K562 (cell line): ENCODE measurements around the gene RUFY2. TPM values are rescaled to one million over a fixed set of nuclear protein-coding genes. Genes with fewer than 3 reads are reported as not detected.

Source experiments
- ATAC-seq: fragments of 200-7000 bp; cut with Tn5 transposase; 3 replicates; pipeline ENCODE4 v1.9.1; 2020; ENCODE audit warnings: moderate library complexity
- BruUV-seq: library from RNA; stranded (reverse); fragments of 400-500 nt; replicated peaks from 2 replicates; lab custom pipeline; 2021; lab: Mats Ljungman, UMichigan
- CTCF ChIA-PET: fragments of 300-600 bp; formaldehyde crosslinking; extraction: SDS; loops from one replicate; lab custom pipeline; 2021; ENCODE audit warnings: low intra/inter-chr PET ratio; lab: Yijun Ruan, JAX
- POLR2A ChIA-PET: fragments of 300-600, 350-650 bp; sonication (Branson Sonifier 250); formaldehyde crosslinking; extraction: SDS; loops from one replicate; lab custom pipeline; 2021; ENCODE audit warnings: antibody characterized with exemption, inconsistent platforms; lab: Yijun Ruan, JAX
- DNase-seq, 4 experiments: peaks; one replicate each; pipeline versions ENCODE4 v3.0.0 to v3.0.0-alpha.2; 2011 to 2018; ENCODE audit warnings: low spot score in 3 of 4, mixed read lengths in 3 of 4; ENCODE audit errors: extremely low read depth in 1 of 4
- FAIRE-seq: peaks from 2 replicates; lab custom pipeline; 2011; peaks lifted over from hg19 to GRCh38; lab: Jason Lieb, UNC
- H2AFZ ChIP-seq: 2 replicates; pipeline ENCODE4 v1.6.0; 2011; ENCODE audit warnings: low read depth, low read length, control low read depth, inconsistent platforms
- H3K27ac ChIP-seq: fragments of 200-600 bp; 3 replicates; pipeline ENCODE4 v1.8.0; 2011; ENCODE audit warnings: low read depth, mild to moderate bottlenecking, control low read depth, inconsistent platforms, low read length, moderate library complexity, mixed read lengths; ENCODE audit errors: extremely low read depth
- H3K27me3 ChIP-seq, 2 experiments: fragments of 300-600 bp in 1 of 2; 2 replicates in 1 of 2; 3 replicates in 1 of 2; pipeline versions ENCODE4 v1.6.0 to v1.8.0; 2011; ENCODE audit warnings: inconsistent platforms in 2 of 2, low read length in 2 of 2, mild to moderate bottlenecking in 1 of 2, mixed read lengths in 1 of 2, moderate library complexity in 1 of 2; ENCODE audit not compliant: control insufficient read depth in 2 of 2, insufficient read depth in 2 of 2
- H3K36me3 ChIP-seq: fragments of 300-600 bp; 3 replicates; pipeline ENCODE4 v1.8.0; 2011; ENCODE audit warnings: mild to moderate bottlenecking, low read length, inconsistent platforms; ENCODE audit not compliant: control insufficient read depth, insufficient read depth
- H3K4me1 ChIP-seq, 2 experiments: fragments of 200-600 bp in 1 of 2; replicated peaks in 1 of 2; 2 replicates in 1 of 2; 3 replicates in 1 of 2; pipeline versions ENCODE4 v1.5.1 to v1.8.0; 2011; ENCODE audit warnings: inconsistent platforms in 2 of 2, low read length in 2 of 2, mild to moderate bottlenecking in 1 of 2, mixed read lengths in 1 of 2, moderate library complexity in 1 of 2; ENCODE audit not compliant: control insufficient read depth in 2 of 2, insufficient read depth in 2 of 2
- H3K4me2 ChIP-seq: 2 replicates; pipeline ENCODE4 v1.6.1; 2011; ENCODE audit warnings: low read length, control low read depth, inconsistent platforms, mixed read lengths; ENCODE audit not compliant: insufficient read depth
- H3K4me3 ChIP-seq: fragments of 200-600 bp; sonication (generic), shearing (Covaris generic); 2 replicates; pipeline ENCODE4 v1.5.1; 2016; ENCODE audit warnings: control low read depth, inconsistent platforms
- H3K79me2 ChIP-seq: fragments of 200-600 bp; 3 replicates; pipeline ENCODE4 v1.8.0; 2011; ENCODE audit warnings: low read length, inconsistent platforms; ENCODE audit not compliant: control insufficient read depth, insufficient read depth
- H3K9ac ChIP-seq, 2 experiments: 2 replicates each; pipeline versions ENCODE4 v1.6.0 to v1.6.1; 2011; ENCODE audit warnings: low read depth in 2 of 2, low read length in 2 of 2, control low read depth in 1 of 2, inconsistent platforms in 1 of 2, mild to moderate bottlenecking in 1 of 2, mixed read lengths in 1 of 2; ENCODE audit not compliant: insufficient read depth in 1 of 2
- H3K9me1 ChIP-seq: one replicate; pipeline ENCODE4 v1.6.0; 2011; ENCODE audit warnings: inconsistent platforms, mild to moderate bottlenecking, low read length, moderate library complexity; ENCODE audit not compliant: control insufficient read depth, insufficient read depth
- H3K9me3 ChIP-seq: replicated peaks from 2 replicates; pipeline ENCODE4 v1.5.1; 2011; ENCODE audit warnings: low read depth, low read length, inconsistent platforms; ENCODE audit not compliant: control insufficient read depth, insufficient read depth
- H4K20me1 ChIP-seq: replicated peaks from 2 replicates; pipeline ENCODE4 v1.6.1; 2011; ENCODE audit warnings: low read length, inconsistent platforms, mixed read lengths; ENCODE audit not compliant: control insufficient read depth, insufficient read depth
- ARHGAP35 ChIP-seq: fragments of 450-650 bp; IDR thresholded peaks from 2 replicates; pipeline ENCODE4 v1.6.1; 2018; ENCODE audit not compliant: partially characterized antibody
- KDM4B ChIP-seq, 2 experiments: fragments of 450-650 bp in 1 of 2; sonication (generic) in 1 of 2; IDR thresholded peaks; 2 replicates each; pipeline ENCODE4 v1.6.1; 2016 to 2017; ENCODE audit warnings: borderline replicate concordance in 2 of 2, antibody characterized with exemption in 1 of 2, low read depth in 1 of 2, mild to moderate bottlenecking in 1 of 2
- MCM3 ChIP-seq: fragments of 450-650 bp; IDR thresholded peaks from 2 replicates; pipeline ENCODE4 v1.6.1; 2016
- MTF1 ChIP-seq: fragments of 250-450 bp; sonication (Bioruptor Pico); IDR thresholded peaks from 2 replicates; pipeline ENCODE4 v1.9.0; 2021; ENCODE audit warnings: moderate library complexity, mild to moderate bottlenecking, inconsistent platforms, borderline replicate concordance
- RBM25 ChIP-seq: fragments of 200-400 bp; formaldehyde crosslinking; IDR thresholded peaks from 2 replicates; pipeline ENCODE4 v1.6.1; 2018; ENCODE audit warnings: low read length, low read depth, moderate library complexity; ENCODE audit not compliant: severe bottlenecking
- SPI1 ChIP-seq: IDR thresholded peaks from 2 replicates; pipeline ENCODE4 v1.6.1; 2011; ENCODE audit warnings: low read depth, low read length, control low read depth, borderline replicate concordance
- ZNF121 ChIP-seq: sonication (generic); formaldehyde crosslinking; conservative IDR thresholded peaks from 2 replicates; pipeline ENCODE4 v1.8.0; 2022; ENCODE audit warnings: missing genetic modification reagents
- WGBS: fragments of 100-300 bp; shearing (Covaris generic); methylation state at CpG from one replicate; pipeline ENCODE4 v1.1.6; 2016; ENCODE audit warnings: low coverage, mixed read lengths; ENCODE audit not compliant: insufficient coverage; ENCODE audit errors: missing lambda C conversion rate; 5-methylcytosine and 5-hydroxymethylcytosine counted together
- in situ Hi-C: fragments of 300-500 bp; cut with MboI; formaldehyde crosslinking; loops from 4 replicates; pipeline ENCODE4 v1.15.0; 2018; ENCODE audit warnings: inconsistent platforms, mixed read lengths
- intact Hi-C: fragments of 100-400 bp; cut with micrococcal nuclease; formaldehyde crosslinking; loops from 2 replicates; pipeline ENCODE4 v1.14.2; 2022
- polyA plus RNA-seq, 8 experiments: library from polyadenylated mRNA; depleted of rRNA in 4 of 8; stranded (reverse) in 5 of 8; unstranded in 3 of 8; fragments of >200 nt; fragmentation: Nextera tagmentation in 2 of 8; fragmentation: Illumina TruSeq in 1 of 8; extraction: Ambion mirVana in 2 of 8; extraction: Trizol in 1 of 8; gene quantifications; 2 replicates each; pipeline versions ENCODE4 v1.2.1 to v1.2.3, GENCODE V29; 2011 to 2014; ENCODE audit warnings: inconsistent platforms in 1 of 8, missing spikeins in 1 of 8
- total RNA-seq, 7 experiments: library from RNA; depleted of rRNA in 6 of 7; stranded (reverse); fragments of >200 nt in 6 of 7; fragmentation: Illumina TruSeq in 2 of 7; extraction: Trizol in 2 of 7; gene quantifications; 2 replicates each; pipeline versions ENCODE4 v1.2.1 to v1.2.3, GENCODE V29; 2011 to 2021; ENCODE audit warnings: low replicate concordance in 1 of 7
- TF ChIP-seq, protein P1 (sequence below): fragments of 250-450 bp; sonication (Bioruptor Pico); IDR thresholded peaks from 2 replicates; pipeline ENCODE4 v1.8.0; 2022; ENCODE audit warnings: moderate library complexity, mild to moderate bottlenecking, inconsistent platforms

RUFY2 gene
- total and polyA plus RNA-seq, 9 of the 15 experiments (the other 6 are each of a cell fraction or from before 2014, with no cell fraction given), result 3.7 to 20.1 (median 12.6) TPM

DNA sequence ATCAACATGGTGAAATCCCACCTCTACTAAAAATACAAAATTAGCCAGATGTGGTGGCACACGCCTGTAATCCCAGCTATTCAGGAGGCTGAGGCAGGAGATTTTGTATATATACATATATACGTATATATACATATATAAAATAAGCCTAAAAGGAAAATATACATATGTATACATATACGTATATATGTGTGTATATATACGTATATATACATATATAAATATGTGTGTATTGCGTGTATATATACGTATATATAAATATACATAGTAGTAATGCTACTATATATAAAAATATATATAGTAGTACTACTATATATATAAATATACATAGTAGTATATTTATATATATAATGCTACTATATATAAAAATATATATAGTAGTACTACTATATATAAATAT, 47.9 kb downstream of the RUFY2 start:
- TF ChIP-seq MTF1 (CRISPR knock-in tag), result 0 out of 2 replicates have a peak, but pooled peaks have one; percentile 68
- TF ChIP-seq, protein P1, sequence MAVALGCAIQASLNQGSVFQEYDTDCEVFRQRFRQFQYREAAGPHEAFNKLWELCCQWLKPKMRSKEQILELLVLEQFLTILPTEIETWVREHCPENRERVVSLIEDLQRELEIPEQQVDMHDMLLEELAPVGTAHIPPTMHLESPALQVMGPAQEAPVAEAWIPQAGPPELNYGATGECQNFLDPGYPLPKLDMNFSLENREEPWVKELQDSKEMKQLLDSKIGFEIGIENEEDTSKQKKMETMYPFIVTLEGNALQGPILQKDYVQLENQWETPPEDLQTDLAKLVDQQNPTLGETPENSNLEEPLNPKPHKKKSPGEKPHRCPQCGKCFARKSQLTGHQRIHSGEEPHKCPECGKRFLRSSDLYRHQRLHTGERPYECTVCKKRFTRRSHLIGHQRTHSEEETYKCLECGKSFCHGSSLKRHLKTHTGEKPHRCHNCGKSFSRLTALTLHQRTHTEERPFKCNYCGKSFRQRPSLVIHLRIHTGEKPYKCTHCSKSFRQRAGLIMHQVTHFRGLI (CRISPR knock-in tag), result 0 out of 2 replicates have a peak, but pooled peaks have one; percentile 51
- no peak for TF ChIP-seq KDM4B (IDR thresholded peaks at IDR 0.05; ENCODE audit: borderline replicate concordance in 2 of 2, low read depth in 1 of 2)
- no peak overlapping the region for H3K4me3 ChIP-seq
- no peak overlapping the region for H2AFZ ChIP-seq
- in situ Hi-C loops (no loop called here), intact Hi-C loops (no loop called here)
- H3K9ac ChIP-seq, result no peak overlapping the region
- H3K9me3 ChIP-seq, result no peaks in the 10 kb centered on the region
- H3K4me1 ChIP-seq, result no peaks in the 10 kb centered on the region
- peaks cover 41% of the 10 kb centered on the region for H3K36me3 ChIP-seq
- FAIRE-seq (no peak), DNase-seq (no peak), ATAC-seq (no peak)
- no peak overlapping the region for H3K27ac ChIP-seq
- CTCF ChIA-PET, result no interaction called here
- no peak overlapping the region for H3K4me2 ChIP-seq
- BruUV-seq, result no TSS peak
- H3K9me1 ChIP-seq, result no peaks in the 10 kb centered on the region
- no peaks in the 10 kb centered on the region for H3K27me3 ChIP-seq
- H4K20me1 ChIP-seq, result no peaks in the 10 kb centered on the region
- H3K79me2 ChIP-seq, result no peaks in the 10 kb centered on the region
- WGBS, result 95% methylated on average over 6 of the region's 6 CpGs
- POLR2A ChIA-PET, result no interaction called here

DNA sequence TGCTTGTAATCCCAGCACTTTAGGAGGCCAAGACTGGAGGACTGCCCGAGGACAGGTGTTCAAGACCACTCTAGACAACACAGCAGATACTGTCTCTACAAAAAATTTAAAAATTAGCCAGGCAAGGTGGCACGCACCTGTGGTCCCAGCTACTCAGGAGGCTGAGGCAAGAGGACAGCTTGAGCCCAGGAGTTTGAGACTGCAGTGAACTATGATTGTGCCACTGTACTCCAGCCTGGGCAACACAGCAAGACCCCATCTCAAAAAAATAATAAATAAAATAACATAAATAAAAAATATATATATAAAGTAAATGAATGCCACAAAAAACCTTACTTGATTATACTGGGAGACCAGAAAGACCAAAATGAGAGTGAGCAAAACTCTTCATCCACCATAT, 53.5 kb downstream of the RUFY2 start:
- BruUV-seq, result no TSS peak
- POLR2A ChIA-PET, result interaction anchor here (1.6 kb wide), 1 partner anchor 22 kb away, joined by 4 read pairs; the partner anchor contains the start of gene HNRNPH3
- intact Hi-C loops (no loop called here), in situ Hi-C loops (no loop called here)
- Histone ChIP-seq H3K9me3 (no peaks in the 10 kb centered on the region), H3K79me2 (no peaks in the 10 kb centered on the region), H3K4me1 (no peaks in the 10 kb centered on the region), H4K20me1 (no peaks in the 10 kb centered on the region), H2AFZ (no peak overlapping the region), H3K9me1 (no peaks in the 10 kb centered on the region), H3K4me2 (no peak overlapping the region), H3K9ac (no peak overlapping the region), H3K36me3 (peaks cover 31% of the 10 kb centered on the region; the same call in 2 of the 3 replicates), H3K27me3 (no peaks in the 10 kb centered on the region), H3K4me3 (no peak overlapping the region), H3K27ac (no peak overlapping the region)
- CTCF ChIA-PET, result no interaction called here
- ATAC-seq (no peak), DNase-seq (no peak), FAIRE-seq (no peak)
- peak; percentile 82 for TF ChIP-seq ZNF121 (CRISPR knock-in tag)
- TF ChIP-seq SPI1, result no peak
- no peak for TF ChIP-seq MCM3
- TF ChIP-seq ARHGAP35, result no peak
- TF ChIP-seq RBM25, result peak; percentile 41
- WGBS, result 82% methylated on average over 2 of the region's 2 CpGs
